Mesothelial cell of epicardium (in vitro differentiated cells): ENCODE data around the gene KCNIP4. TPM values are rescaled to one million over a fixed set of nuclear protein-coding genes. Genes with fewer than 3 reads are reported as not detected.

Experiments
- DNase-seq, 2 experiments: peaks; one replicate each; pipeline ENCODE4 v3.0.0; 2021; ENCODE audit warnings: low spot score in 2 of 2; ENCODE audit not compliant: unreplicated experiment in 2 of 2
- H3K27ac Mint-ChIP-seq: 2 replicates; pipeline ENCODE4 v1.8.0; 2021; ENCODE audit warnings: mixed read lengths
- H3K27me3 Mint-ChIP-seq: 2 replicates; pipeline ENCODE4 v1.8.0; 2021; ENCODE audit warnings: low read depth, mixed read lengths
- H3K36me3 Mint-ChIP-seq: 2 replicates; pipeline ENCODE4 v1.8.0; 2021; ENCODE audit warnings: mixed read lengths
- H3K4me1 Mint-ChIP-seq: 2 replicates; pipeline ENCODE4 v1.8.0; 2021; ENCODE audit warnings: mixed read lengths
- H3K4me3 Mint-ChIP-seq: 2 replicates; pipeline ENCODE4 v1.8.0; 2021; ENCODE audit warnings: mild to moderate bottlenecking, moderate library complexity, mixed read lengths
- H3K9me3 Mint-ChIP-seq: 2 replicates; pipeline ENCODE4 v1.8.0; 2021; ENCODE audit warnings: mixed read lengths
- CTCF ChIP-seq: fragments of 200-600 bp; sonication (generic); IDR thresholded peaks from one replicate; pipeline ENCODE4 v1.5.0; 2021; ENCODE audit warnings: antibody characterized with exemption; ENCODE audit not compliant: unreplicated experiment
- total RNA-seq: library from RNA; stranded (reverse); gene quantifications from 3 replicates; pipeline ENCODE4 v1.2.1, GENCODE V29; 2021

The KCNIP4 gene
- total RNA-seq, 1 donor from 2014 or later: 3.0 TPM

- no peak overlapping the region for H3K27ac Mint-ChIP-seq
- H3K36me3 Mint-ChIP-seq: no peaks in the 10 kb centered on the region
- DNase-seq: no peak
These were observed 478.0 kb downstream of the KCNIP4 start for GRCh38 chr4:21470535-21470934.

DNA sequence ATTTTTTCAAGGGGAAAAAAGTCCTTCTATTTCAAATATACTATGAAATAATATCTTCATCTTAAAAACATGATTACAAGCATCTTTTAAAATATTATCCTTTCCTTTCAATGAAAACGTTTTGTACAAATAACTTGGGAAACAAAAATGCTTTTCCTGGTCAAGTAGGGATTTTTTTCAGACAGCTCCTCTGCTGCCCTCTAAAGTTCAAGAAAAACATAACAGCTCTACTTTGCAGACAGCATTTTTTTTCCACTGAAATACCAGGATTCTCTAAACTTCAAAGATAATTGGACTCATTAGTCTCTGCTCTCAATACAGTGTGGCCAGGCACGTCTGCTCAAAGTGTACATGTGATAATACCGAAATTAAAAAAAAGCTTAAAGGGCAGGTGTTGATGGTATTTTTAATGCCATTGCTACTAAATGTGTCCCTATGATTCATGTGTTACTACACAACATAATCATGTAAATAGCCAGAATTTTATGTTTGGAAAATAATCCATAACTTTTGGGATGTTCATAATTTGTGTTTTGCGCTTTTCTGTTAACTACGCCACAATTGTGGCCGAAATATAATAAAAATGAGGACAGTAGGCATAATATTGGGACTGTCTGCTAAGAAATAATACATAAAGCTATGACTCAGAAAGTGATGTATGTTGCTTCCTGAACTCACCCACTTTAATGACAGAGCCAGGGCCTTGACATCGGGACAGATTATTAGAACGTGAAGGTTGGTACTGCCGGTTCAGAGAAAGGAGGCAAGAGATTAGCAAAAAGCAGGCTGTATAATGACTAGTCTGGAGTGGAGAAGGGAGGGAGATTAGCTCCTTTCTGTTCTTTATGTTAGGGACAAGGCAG, 478.9 kb downstream of the KCNIP4 start:
- H3K4me1 Mint-ChIP-seq: peaks cover 9% of the 10 kb centered on the region
- H3K9me3 Mint-ChIP-seq: no peaks in the 10 kb centered on the region
- no peak overlapping the region for H3K4me3 Mint-ChIP-seq
- H3K36me3 Mint-ChIP-seq: no peaks in the 10 kb centered on the region
- H3K27me3 Mint-ChIP-seq: peaks cover 19% of the 10 kb centered on the region
- H3K27ac Mint-ChIP-seq: no peak overlapping the region
- TF ChIP-seq CTCF: peak; percentile 63
- DNase-seq: no peak

More at GRCh38 chr4:21470535-21470934, 478.0 kb downstream of the KCNIP4 start:
- no peak for TF ChIP-seq CTCF
- Mint-ChIP-seq H3K27me3 (peaks cover 19% of the 10 kb centered on the region), H3K4me1 (peaks cover 9% of the 10 kb centered on the region), H3K4me3 (no peak overlapping the region), H3K9me3 (no peaks in the 10 kb centered on the region)

- no peak overlapping the region for H3K4me3 Mint-ChIP-seq
- no peak for DNase-seq
- H3K4me1 Mint-ChIP-seq: peaks cover 9% of the 10 kb centered on the region
- no peak overlapping the region for H3K27ac Mint-ChIP-seq
- H3K9me3 Mint-ChIP-seq: peaks cover 5% of the 10 kb centered on the region
- TF ChIP-seq CTCF: no peak
- H3K36me3 Mint-ChIP-seq: no peaks in the 10 kb centered on the region
- H3K27me3 Mint-ChIP-seq: peaks cover 9% of the 10 kb centered on the region
These were observed 481.0 kb downstream of the KCNIP4 start for GRCh38 chr4:21467551-21467950.

DNA sequence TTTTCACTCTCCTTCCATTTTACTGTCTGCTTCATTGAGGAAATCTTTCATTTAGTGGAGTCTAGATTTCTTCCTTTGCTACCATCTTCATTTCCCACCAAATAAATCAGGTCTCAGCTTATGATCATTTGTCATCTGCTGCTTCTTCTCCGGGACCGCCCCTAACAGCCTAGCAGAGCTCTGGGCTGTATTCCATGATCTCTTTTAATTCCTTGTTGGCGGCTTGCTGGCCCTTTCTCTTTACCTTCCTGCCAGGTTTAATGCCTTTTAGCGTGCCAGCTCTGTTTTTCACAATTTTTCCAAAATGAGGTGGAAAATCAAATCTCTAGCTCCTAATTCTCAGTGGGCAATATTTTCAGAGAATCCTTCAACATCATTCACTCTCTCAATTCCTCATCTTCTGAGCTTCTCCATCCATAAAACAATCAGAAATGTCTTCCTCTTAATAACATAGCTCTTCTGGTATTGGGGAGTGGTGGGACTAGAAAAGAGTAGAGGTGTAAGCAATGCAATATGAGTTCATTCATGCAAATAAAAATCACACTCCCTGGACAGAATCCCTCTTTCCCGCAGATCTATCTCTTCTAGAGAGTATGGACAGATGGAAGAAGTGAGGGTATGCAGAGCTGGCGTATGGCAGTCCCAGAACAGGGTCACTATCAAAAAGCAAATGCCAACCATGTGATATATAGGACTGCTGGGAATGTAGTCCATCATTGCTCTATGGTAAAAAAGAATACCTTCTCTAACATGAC, 491.3 kb downstream of the KCNIP4 start:
- DNase-seq: no peak
- TF ChIP-seq CTCF: no peak
- Mint-ChIP-seq H3K9me3 (peaks cover 3% of the 10 kb centered on the region), H3K36me3 (no peaks in the 10 kb centered on the region), H3K4me3 (no peak overlapping the region), H3K27me3 (no peaks in the 10 kb centered on the region), H3K4me1 (no peaks in the 10 kb centered on the region), H3K27ac (no peak overlapping the region)

DNA sequence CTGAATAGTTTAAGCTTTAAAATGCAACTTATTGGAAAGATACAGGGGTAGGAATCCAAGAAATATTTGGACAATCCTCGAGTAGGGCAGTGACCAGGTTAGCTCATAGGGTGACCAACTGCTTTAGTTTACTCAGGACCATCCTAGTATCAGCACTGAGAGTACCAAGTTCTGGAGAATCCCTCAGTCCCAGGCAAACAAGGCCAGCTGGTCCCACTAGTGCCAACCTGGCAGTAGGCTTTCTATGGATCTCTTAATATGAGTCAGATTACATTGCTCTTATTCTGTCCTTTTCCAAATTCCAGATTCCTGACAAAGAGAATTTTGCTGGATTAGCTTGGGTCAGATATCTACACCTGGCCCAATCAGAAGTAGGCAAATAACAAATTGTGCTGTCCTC, 493.7 kb downstream of the KCNIP4 start:
- Mint-ChIP-seq H3K27me3 (no peaks in the 10 kb centered on the region), H3K4me1 (no peaks in the 10 kb centered on the region), H3K4me3 (no peak overlapping the region), H3K27ac (no peak overlapping the region), H3K9me3 (no peaks in the 10 kb centered on the region), H3K36me3 (no peaks in the 10 kb centered on the region)
- no peak for DNase-seq
- TF ChIP-seq CTCF: no peak
